HEK293 (cell line): ENCODE results near the gene SAMD1.

ENCODE experiments used
- KLF1 ChIP-seq: fragments of 450-650 bp; formaldehyde crosslinking; IDR thresholded peaks from 2 replicates; pipeline ENCODE4 v1.5.1; 2016; ENCODE audit warnings: missing biosample characterization, missing genetic modification characterization
- KLF16 ChIP-seq: fragments of 450-650 bp; formaldehyde crosslinking; IDR thresholded peaks from 2 replicates; pipeline ENCODE4 v1.5.1; 2017; ENCODE audit warnings: missing biosample characterization, missing genetic modification characterization
- OSR2 ChIP-seq: fragments of 450-650 bp; formaldehyde crosslinking; IDR thresholded peaks from 2 replicates; pipeline ENCODE4 v1.5.1; 2016; ENCODE audit warnings: missing biosample characterization, missing genetic modification characterization
- PRDM1 ChIP-seq: fragments of 450-650 bp; formaldehyde crosslinking; IDR thresholded peaks from 2 replicates; pipeline ENCODE4; 2016; ENCODE audit warnings: missing biosample characterization, missing genetic modification characterization
- SCRT2 ChIP-seq: fragments of 450-650 bp; formaldehyde crosslinking; IDR thresholded peaks from 2 replicates; pipeline ENCODE4 v1.5.1; 2016; ENCODE audit warnings: missing biosample characterization, missing genetic modification characterization
- YY2 ChIP-seq: fragments of 450-650 bp; formaldehyde crosslinking; IDR thresholded peaks from 2 replicates; pipeline ENCODE4 v1.5.1; 2016; ENCODE audit warnings: missing biosample characterization, missing genetic modification characterization
- ZBTB17 ChIP-seq: fragments of 450-650 bp; formaldehyde crosslinking; IDR thresholded peaks from 2 replicates; pipeline ENCODE4 v1.5.1; 2016; ENCODE audit warnings: missing biosample characterization, missing genetic modification characterization
- ZBTB21 ChIP-seq: fragments of 450-650 bp; formaldehyde crosslinking; IDR thresholded peaks from 2 replicates; pipeline ENCODE4 v1.5.1; 2017; ENCODE audit warnings: missing biosample characterization, missing genetic modification characterization
- ZIC2 ChIP-seq: fragments of 450-650 bp; formaldehyde crosslinking; IDR thresholded peaks from 2 replicates; pipeline ENCODE4 v1.5.1; 2016; ENCODE audit warnings: missing biosample characterization, missing genetic modification characterization
- ZNF133 ChIP-seq: fragments of 450-650 bp; formaldehyde crosslinking; IDR thresholded peaks from 2 replicates; pipeline ENCODE4 v1.5.1; 2016; ENCODE audit warnings: missing biosample characterization, missing genetic modification characterization
- ZNF2 ChIP-seq: fragments of 450-650 bp; formaldehyde crosslinking; IDR thresholded peaks from 2 replicates; pipeline ENCODE4 v1.5.1; 2016; ENCODE audit warnings: missing biosample characterization, missing genetic modification characterization
- ZNF211 ChIP-seq: fragments of 450-650 bp; formaldehyde crosslinking; IDR thresholded peaks from 2 replicates; pipeline ENCODE4 v1.5.1; 2016; ENCODE audit warnings: low read depth, missing biosample characterization, missing genetic modification characterization
- ZNF214 ChIP-seq: fragments of 450-650 bp; formaldehyde crosslinking; IDR thresholded peaks from 2 replicates; pipeline ENCODE4 v1.5.1; 2017; ENCODE audit warnings: missing biosample characterization, mild to moderate bottlenecking, missing genetic modification characterization, borderline replicate concordance
- ZNF266 ChIP-seq: fragments of 450-650 bp; formaldehyde crosslinking; IDR thresholded peaks from 2 replicates; pipeline ENCODE4 v1.5.1; 2016; ENCODE audit warnings: missing biosample characterization, missing genetic modification characterization, low read depth
- ZNF280D ChIP-seq: fragments of 450-650 bp; formaldehyde crosslinking; IDR thresholded peaks from 2 replicates; pipeline ENCODE4 v1.5.1; 2016; ENCODE audit warnings: missing biosample characterization, missing genetic modification characterization
- ZNF302 ChIP-seq: fragments of 450-650 bp; formaldehyde crosslinking; IDR thresholded peaks from 2 replicates; pipeline ENCODE4 v1.5.1; 2016; ENCODE audit warnings: missing biosample characterization, missing genetic modification characterization, low read depth
- ZNF324 ChIP-seq: fragments of 450-650 bp; formaldehyde crosslinking; IDR thresholded peaks from 2 replicates; pipeline ENCODE4 v1.5.1; 2016; ENCODE audit warnings: missing biosample characterization, missing genetic modification characterization
- ZNF426 ChIP-seq: fragments of 450-650 bp; formaldehyde crosslinking; IDR thresholded peaks from 2 replicates; pipeline ENCODE4 v1.5.1; 2017; ENCODE audit warnings: missing biosample characterization, missing genetic modification characterization, mild to moderate bottlenecking, inconsistent platforms, moderate library complexity
- ZNF433 ChIP-seq: fragments of 450-650 bp; formaldehyde crosslinking; IDR thresholded peaks from 2 replicates; pipeline ENCODE4 v1.5.1; 2016; ENCODE audit warnings: missing biosample characterization, missing genetic modification characterization, low read depth
- ZNF501 ChIP-seq: fragments of 450-650 bp; formaldehyde crosslinking; IDR thresholded peaks from 2 replicates; pipeline ENCODE4 v1.5.1; 2016; ENCODE audit warnings: missing biosample characterization, missing genetic modification characterization
- ZNF529 ChIP-seq: fragments of 450-650 bp; formaldehyde crosslinking; IDR thresholded peaks from 2 replicates; pipeline ENCODE4 v1.5.1; 2017; ENCODE audit warnings: missing genetic modification characterization, missing biosample characterization; ENCODE audit not compliant: insufficient replicate concordance
- ZNF580 ChIP-seq: fragments of 450-650 bp; formaldehyde crosslinking; IDR thresholded peaks from 2 replicates; pipeline ENCODE4 v1.5.1; 2016; ENCODE audit warnings: missing biosample characterization, missing genetic modification characterization
- ZNF585B ChIP-seq: fragments of 450-650 bp; formaldehyde crosslinking; IDR thresholded peaks from 2 replicates; pipeline ENCODE4 v1.5.1; 2016; ENCODE audit warnings: missing biosample characterization, missing genetic modification characterization
- ZNF623 ChIP-seq: fragments of 450-650 bp; formaldehyde crosslinking; IDR thresholded peaks from 2 replicates; pipeline ENCODE4 v1.5.1; 2016; ENCODE audit warnings: missing biosample characterization, missing genetic modification characterization
- ZNF624 ChIP-seq: fragments of 450-650 bp; formaldehyde crosslinking; IDR thresholded peaks from 2 replicates; pipeline ENCODE4 v1.5.1; 2017; ENCODE audit warnings: missing biosample characterization, missing genetic modification characterization
- ZNF677 ChIP-seq: fragments of 450-650 bp; IDR thresholded peaks from 2 replicates; pipeline ENCODE4 v1.5.0; 2018; ENCODE audit warnings: missing biosample characterization, mild to moderate bottlenecking, missing genetic modification characterization, moderate library complexity
- ZNF692 ChIP-seq: fragments of 450-650 bp; formaldehyde crosslinking; IDR thresholded peaks from 2 replicates; pipeline ENCODE4 v1.5.1; 2016; ENCODE audit warnings: missing biosample characterization, missing genetic modification characterization
- ZNF747 ChIP-seq: fragments of 450-650 bp; formaldehyde crosslinking; IDR thresholded peaks from 2 replicates; pipeline ENCODE4 v1.5.1; 2016; ENCODE audit warnings: missing biosample characterization, missing genetic modification characterization
- ZNF776 ChIP-seq: fragments of 450-650 bp; formaldehyde crosslinking; IDR thresholded peaks from 2 replicates; pipeline ENCODE4 v1.5.0; 2017; ENCODE audit warnings: missing biosample characterization, missing genetic modification characterization, borderline replicate concordance
- ZNF837 ChIP-seq: fragments of 450-650 bp; formaldehyde crosslinking; IDR thresholded peaks from 2 replicates; pipeline ENCODE4 v1.5.1; 2016; ENCODE audit warnings: missing biosample characterization, missing genetic modification characterization
- ZSCAN23 ChIP-seq: fragments of 450-650 bp; formaldehyde crosslinking; IDR thresholded peaks from 2 replicates; pipeline ENCODE4 v1.5.1; 2016; ENCODE audit warnings: missing biosample characterization, missing genetic modification characterization
- TF ChIP-seq, protein P1 (sequence below): IDR thresholded peaks from 2 replicates; pipeline ENCODE4 v1.6.1; 2011; ENCODE audit warnings: mild to moderate bottlenecking, low read depth, low read length, borderline replicate concordance
- TF ChIP-seq, protein P2 (sequence below): fragments of 450-650 bp; formaldehyde crosslinking; IDR thresholded peaks from 2 replicates; pipeline ENCODE4 v1.5.1; 2016; ENCODE audit warnings: missing biosample characterization, missing genetic modification characterization

The SAMD1 gene

GRCh38 chr19:14116918-14117578 is 26.5 kb upstream of the SAMD1 start (continued):
- TF ChIP-seq KLF16 (tag by site-specific recombination) (no peak), ZBTB21 (tag by site-specific recombination) (no peak), ZNF324 (tag by site-specific recombination) (no peak), ZNF580 (tag by site-specific recombination) (no peak), ZNF302 (no peak), ZNF776 (tag by site-specific recombination) (no peak), ZNF585B (no peak), ZSCAN23 (no peak), ZNF837 (no peak), YY2 (tag by site-specific recombination) (no peak), ZNF280D (tag by site-specific recombination) (no peak), ZNF529 (tag by site-specific recombination) (no peak), ZNF624 (tag by site-specific recombination) (no peak), ZNF623 (tag by site-specific recombination) (no peak), ZBTB17 (tag by site-specific recombination) (no peak), ZNF747 (tag by site-specific recombination) (no peak), ZNF211 (no peak), ZNF266 (no peak), ZNF677 (tag by site-specific recombination) (no peak), ZNF133 (tag by site-specific recombination) (no peak), ZNF2 (no peak), KLF1 (tag by site-specific recombination) (peak; percentile 31; the same call in 1 of the 2 replicates), OSR2 (no peak), SCRT2 (tag by site-specific recombination) (no peak), PRDM1 (tag by site-specific recombination) (no peak), ZNF433 (tag by site-specific recombination) (no peak), ZIC2 (tag by site-specific recombination) (peak; percentile 69), ZNF692 (peak; percentile 63), ZNF501 (tag by site-specific recombination) (no peak), ZNF426 (no peak), ZNF214 (no peak)
- TF ChIP-seq, protein P1, sequence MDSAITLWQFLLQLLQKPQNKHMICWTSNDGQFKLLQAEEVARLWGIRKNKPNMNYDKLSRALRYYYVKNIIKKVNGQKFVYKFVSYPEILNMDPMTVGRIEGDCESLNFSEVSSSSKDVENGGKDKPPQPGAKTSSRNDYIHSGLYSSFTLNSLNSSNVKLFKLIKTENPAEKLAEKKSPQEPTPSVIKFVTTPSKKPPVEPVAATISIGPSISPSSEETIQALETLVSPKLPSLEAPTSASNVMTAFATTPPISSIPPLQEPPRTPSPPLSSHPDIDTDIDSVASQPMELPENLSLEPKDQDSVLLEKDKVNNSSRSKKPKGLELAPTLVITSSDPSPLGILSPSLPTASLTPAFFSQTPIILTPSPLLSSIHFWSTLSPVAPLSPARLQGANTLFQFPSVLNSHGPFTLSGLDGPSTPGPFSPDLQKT: no peak
- TF ChIP-seq, protein P2, sequence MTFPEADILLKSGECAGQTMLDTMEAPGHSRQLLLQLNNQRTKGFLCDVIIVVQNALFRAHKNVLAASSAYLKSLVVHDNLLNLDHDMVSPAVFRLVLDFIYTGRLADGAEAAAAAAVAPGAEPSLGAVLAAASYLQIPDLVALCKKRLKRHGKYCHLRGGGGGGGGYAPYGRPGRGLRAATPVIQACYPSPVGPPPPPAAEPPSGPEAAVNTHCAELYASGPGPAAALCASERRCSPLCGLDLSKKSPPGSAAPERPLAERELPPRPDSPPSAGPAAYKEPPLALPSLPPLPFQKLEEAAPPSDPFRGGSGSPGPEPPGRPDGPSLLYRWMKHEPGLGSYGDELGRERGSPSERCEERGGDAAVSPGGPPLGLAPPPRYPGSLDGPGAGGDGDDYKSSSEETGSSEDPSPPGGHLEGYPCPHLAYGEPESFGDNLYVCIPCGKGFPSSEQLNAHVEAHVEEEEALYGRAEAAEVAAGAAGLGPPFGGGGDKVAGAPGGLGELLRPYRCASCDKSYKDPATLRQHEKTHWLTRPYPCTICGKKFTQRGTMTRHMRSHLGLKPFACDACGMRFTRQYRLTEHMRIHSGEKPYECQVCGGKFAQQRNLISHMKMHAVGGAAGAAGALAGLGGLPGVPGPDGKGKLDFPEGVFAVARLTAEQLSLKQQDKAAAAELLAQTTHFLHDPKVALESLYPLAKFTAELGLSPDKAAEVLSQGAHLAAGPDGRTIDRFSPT (tag by site-specific recombination): peak; percentile 67
